Measurements from ENCODE around the gene SBF1.

- TF ChIP-seq CTCF (conservative IDR thresholded peaks at IDR 0.05) (no peak), ZFX (IDR thresholded peaks at IDR 0.05) (no peak)
Observed at GRCh38 chr22:50434849-50435248, 40.0 kb downstream of the SBF1 start.

All from C4-2B (cell line).